H1 (cell line): ENCODE data around the gene KCNE1. TPM values are rescaled to one million over a fixed set of nuclear protein-coding genes. Genes with fewer than 3 reads are reported as not detected.

Experiments
- CTCF ChIP-seq, 3 experiments: IDR thresholded peaks; 1 replicate in 2 of 3; 2 replicates in 1 of 3; pipeline versions ENCODE4 v1.5.1 to v1.6.1; 2011; ENCODE audit warnings: low read length in 3 of 3, mild to moderate bottlenecking in 3 of 3, inconsistent platforms in 2 of 3, low read depth in 1 of 3, moderate library complexity in 1 of 3; ENCODE audit not compliant: insufficient read depth in 1 of 3; ENCODE audit errors: control extremely low read depth in 1 of 3
- GABPA ChIP-seq: IDR thresholded peaks from 2 replicates; pipeline ENCODE4 v1.6.1; 2011; ENCODE audit warnings: mild to moderate bottlenecking, low read length, moderate library complexity, borderline replicate concordance; ENCODE audit not compliant: insufficient read depth
- POLR2AphosphoS5 ChIP-seq: IDR thresholded peaks from 2 replicates; pipeline ENCODE4 v1.6.1; 2011; ENCODE audit warnings: low read depth, low read length
- polyA plus RNA-seq, 7 experiments: library from polyadenylated mRNA; depleted of rRNA in 3 of 7; stranded (reverse) in 5 of 7; unstranded in 2 of 7; fragments of >200 nt in 5 of 7; fragments of 200-250 nt in 2 of 7; gene quantifications; 1 replicate in 5 of 7; 2 replicates in 1 of 7; 4 replicates in 1 of 7; pipeline versions ENCODE4 v1.2.1 to v1.2.3, GENCODE V29; 2011 to 2013; ENCODE audit warnings: missing spikeins in 2 of 7, mixed read lengths in 2 of 7
- total RNA-seq: library from RNA; stranded (reverse); fragmentation: NEBNext Ultra II Directional; extraction: Animal tissue kit (Norgen Biotek cat#: 25700); gene quantifications from 2 replicates; pipeline ENCODE4 v1.2.1, GENCODE V29; 2021

KCNE1 gene
- total and polyA plus RNA-seq, 2 of the 8 experiments (the other 6 are each of a cell fraction or from before 2014, with no cell fraction given) = 0.08 to 0.28 TPM

GRCh38 chr21:34520281-34520680 lies 8.3 kb upstream of the KCNE1 start (continued):
- TF ChIP-seq GABPA (no peak), POLR2AphosphoS5 (no peak), CTCF (IDR thresholded peaks at IDR 0.05; ENCODE audit: control extremely low read depth in 1 of 3, insufficient read depth in 1 of 3, low read depth in 1 of 3, low read length in 3 of 3) (no peak)
- TF ChIP-seq, all 59 proteins: peak for 0
